BJ (cell line): Measurements from ENCODE around the gene SETDB2. TPM values are rescaled to one million over a fixed set of nuclear protein-coding genes. Genes with fewer than 3 reads are reported as not detected.

ENCODE experiments used
- CTCF ChIA-PET: fragments of 350-600 bp; formaldehyde crosslinking; extraction: SDS; loops from one replicate; lab custom pipeline; 2021; ENCODE audit warnings: antibody characterized with exemption, inconsistent platforms; lab: Yijun Ruan, JAX
- POLR2A ChIA-PET: fragments of 300-600 bp; sonication (Branson Sonifier 250); formaldehyde crosslinking; extraction: SDS; loops from one replicate; lab custom pipeline; 2021; ENCODE audit warnings: antibody characterized with exemption; lab: Charles Lee
- DNase-seq: peaks from one replicate; pipeline ENCODE4 v3.0.0-alpha.2; 2011; ENCODE audit warnings: low read depth
- H3K27me3 ChIP-seq: 2 replicates; pipeline ENCODE4 v1.6.0; 2011; ENCODE audit warnings: low read length; ENCODE audit not compliant: control insufficient read depth, insufficient read depth
- H3K36me3 ChIP-seq: 2 replicates; pipeline ENCODE4 v1.5.1; 2011; ENCODE audit warnings: low read length; ENCODE audit not compliant: control insufficient read depth, insufficient read depth
- H3K4me3 ChIP-seq: 2 replicates; pipeline ENCODE4 v1.5.1; 2011; ENCODE audit warnings: low read depth, mild to moderate bottlenecking, control low read depth, low read length
- CTCF ChIP-seq: IDR thresholded peaks from 2 replicates; pipeline ENCODE4 v1.5.1; 2011; ENCODE audit warnings: low read depth, mild to moderate bottlenecking, control low read depth, inconsistent platforms, low read length, moderate library complexity; ENCODE audit not compliant: insufficient read depth
- polyA minus RNA-seq: library from RNA; depleted of rRNA, polyadenylated mRNA; stranded (reverse); fragments of >200 nt; gene quantifications from 2 replicates; pipeline ENCODE4 v1.2.3, GENCODE V29; 2011; rRNA and poly(A)+ RNA removed
- polyA plus RNA-seq: library from polyadenylated mRNA; depleted of rRNA; stranded (reverse); fragments of >200 nt; gene quantifications from 2 replicates; pipeline ENCODE4 v1.2.3, GENCODE V29; 2011; rRNA removed

The SETDB2 gene
- 2.3 and 4.9 TPM in 2 replicates for polyA plus RNA-seq
- 2.2 and 2.6 TPM in 2 replicates for polyA minus RNA-seq

- DNase-seq = peak; percentile 95
- H3K36me3 ChIP-seq = no peaks in the 10 kb centered on the region; the same call in 1 of the 2 replicates
- CTCF ChIA-PET = interaction anchor here (0.6 to 1.7 kb wide), 7 partner anchors 75 to 649 kb away, joined by 3 to 10 read pairs (median 3); no protein-coding TSS in a partner anchor
- no peaks in the 10 kb centered on the region for H3K27me3 ChIP-seq
- peak; percentile 49 for TF ChIP-seq CTCF
- peak within 1 kb of the TSS; percentile 71 for H3K4me3 ChIP-seq
- POLR2A ChIA-PET = interaction anchor here (0.6 to 1.5 kb wide), 3 partner anchors 130 to 349 kb away, joined by 3 to 4 read pairs (median 3); partner anchors contain the start of gene KPNA3
Observed at GRCh38 chr13:49443704-49444523, at the start of gene SETDB2, which contains the start of gene CAB39L. Gene SETDB2, plus strand, starts transcription at chr13:49444274. Its CDS starts 7,620 bp downstream, at chr13:49451894. Gene CAB39L, minus strand, starts transcription at chr13:49444064. Its CDS starts 61,154 bp downstream, at chr13:49382910.

- Histone ChIP-seq H3K4me3 (no peak overlapping the region), H3K36me3 (no peaks in the 10 kb centered on the region), H3K27me3 (no peaks in the 10 kb centered on the region)
- ChIA-PET POLR2A (no interaction called here), CTCF (interaction anchor here (0.7 kb wide), 1 partner anchor 20 kb away, joined by 3 read pairs; no protein-coding TSS in a partner anchor)
- TF ChIP-seq CTCF = no peak
- no peak for DNase-seq
Observed at GRCh38 chr13:49395451-49395865, 48.6 kb upstream of the SETDB2 start.

GRCh38 chr13:49395878-49396380, 48.1 kb upstream of the SETDB2 start:
- Histone ChIP-seq H3K36me3 (no peaks in the 10 kb centered on the region), H3K27me3 (no peaks in the 10 kb centered on the region), H3K4me3 (no peak overlapping the region)
- POLR2A ChIA-PET = no interaction called here
- CTCF ChIA-PET = interaction anchor here (0.7 kb wide), 1 partner anchor 21 kb away, joined by 3 read pairs; no protein-coding TSS in a partner anchor
- TF ChIP-seq CTCF = no peak
- no peak for DNase-seq

GRCh38 chr13:49399801-49400472, 44.1 kb upstream of the SETDB2 start:
- no peak for TF ChIP-seq CTCF
- ChIA-PET POLR2A (no interaction called here), CTCF (no interaction called here)
- no peaks in the 10 kb centered on the region for H3K36me3 ChIP-seq
- no peak for DNase-seq
- no peaks in the 10 kb centered on the region for H3K27me3 ChIP-seq
- H3K4me3 ChIP-seq = no peak overlapping the region
